SK-N-SH (cell line): ENCODE data around the gene DDI1. TPM values are rescaled to one million over a fixed set of nuclear protein-coding genes. Genes with fewer than 3 reads are reported as not detected.
A peak's percentile ranks its signal among the peaks of the same experiment; 100 is the strongest.

Experiments used
- CTCF ChIA-PET: fragments of 300-600, 350-600 bp; formaldehyde crosslinking; extraction: SDS; loops from one replicate; lab custom pipeline; 2021; lab: Yijun Ruan, JAX
- POLR2A ChIA-PET: fragments of 350-600 bp; sonication (Branson Sonifier 250); formaldehyde crosslinking; extraction: SDS; loops from one replicate; lab custom pipeline; 2020; ENCODE audit warnings: antibody characterized with exemption, inconsistent platforms; lab: Yijun Ruan, JAX
- DNase-seq: peaks from one replicate; pipeline ENCODE4 v3.0.0; 2012
- H2AFZ ChIP-seq: fragments of 200-600 bp; sonication (generic); 2 replicates; pipeline ENCODE4 v1.8.1; 2016; ENCODE audit warnings: antibody characterized with exemption, mild to moderate bottlenecking, low read depth
- H3F3A ChIP-seq: fragments of 200-600 bp; sonication (generic); replicated peaks from 2 replicates; pipeline ENCODE3; 2016; ENCODE audit warnings: antibody characterized with exemption, mild to moderate bottlenecking; ENCODE audit not compliant: insufficient read depth
- H3K27ac ChIP-seq, 2 experiments: fragments of 200-500 bp in 1 of 2; fragments of 200-600 bp in 1 of 2; sonication (Bioruptor generic) in 1 of 2; sonication (generic), shearing (Covaris generic) in 1 of 2; 2 replicates each; pipeline versions ENCODE4 v1.5.1 to v1.6.1; 2014 to 2016; ENCODE audit warnings: low read depth in 2 of 2, inconsistent platforms in 1 of 2, low read length in 1 of 2, mild to moderate bottlenecking in 1 of 2, mixed read lengths in 1 of 2
- H3K27me3 ChIP-seq: fragments of 200-600 bp; sonication (generic), shearing (Covaris generic); 2 replicates; pipeline ENCODE4 v1.6.1; 2016; ENCODE audit warnings: mixed run types; ENCODE audit not compliant: insufficient read depth
- H3K36me3 ChIP-seq, 2 experiments: fragments of 200-500 bp in 1 of 2; fragments of 200-600 bp in 1 of 2; sonication (Bioruptor generic) in 1 of 2; sonication (generic) in 1 of 2; replicated peaks in 1 of 2; 2 replicates each; pipeline versions ENCODE3 to v1.5.1; 2014 to 2016; ENCODE audit warnings: low read length in 1 of 2, mild to moderate bottlenecking in 1 of 2; ENCODE audit not compliant: insufficient read depth in 2 of 2, control insufficient read depth in 1 of 2
- H3K4me1 ChIP-seq, 2 experiments: fragments of 200-500 bp in 1 of 2; fragments of 200-600 bp in 1 of 2; sonication (Bioruptor generic) in 1 of 2; sonication (generic), shearing (Covaris generic) in 1 of 2; 2 replicates each; pipeline versions ENCODE4 v1.5.1 to v1.6.1; 2014 to 2016; ENCODE audit warnings: low read depth in 1 of 2, low read length in 1 of 2, mixed run types in 1 of 2; ENCODE audit not compliant: insufficient read depth in 2 of 2, control insufficient read depth in 1 of 2
- H3K4me2 ChIP-seq: fragments of 200-600 bp; sonication (generic), shearing (Covaris generic); 2 replicates; pipeline ENCODE4 v1.6.1; 2017; ENCODE audit warnings: mixed run types
- H3K4me3 ChIP-seq, 2 experiments: fragments of 200-500 bp in 1 of 2; fragments of 200-600 bp in 1 of 2; sonication (Bioruptor generic) in 1 of 2; sonication (generic), shearing (Covaris generic) in 1 of 2; 2 replicates each; pipeline versions ENCODE4 v1.5.1 to v1.8.1; 2014 to 2016; ENCODE audit warnings: low read depth in 2 of 2, inconsistent platforms in 1 of 2, low read length in 1 of 2, mild to moderate bottlenecking in 1 of 2, mixed read lengths in 1 of 2, moderate library complexity in 1 of 2
- H3K79me2 ChIP-seq: fragments of 200-600 bp; sonication (generic); 2 replicates; pipeline ENCODE4 v1.8.1; 2017; ENCODE audit warnings: mild to moderate bottlenecking; ENCODE audit not compliant: insufficient read depth
- H3K9ac ChIP-seq: fragments of 200-600 bp; sonication (generic); 2 replicates; pipeline ENCODE4 v1.6.1; 2017; ENCODE audit warnings: mixed run types
- H3K9me2 ChIP-seq: fragments of 200-600 bp; sonication (generic); 2 replicates; pipeline ENCODE4 v1.6.1; 2017; ENCODE audit warnings: mixed run types
- H3K9me3 ChIP-seq: fragments of 200-600 bp; sonication (generic); 2 replicates; pipeline ENCODE4 v1.6.1; 2017; ENCODE audit warnings: mixed run types, mild to moderate bottlenecking, moderate library complexity
- H4K20me1 ChIP-seq: fragments of 200-600 bp; sonication (generic); 2 replicates; pipeline ENCODE4 v1.6.1; 2017; ENCODE audit warnings: mild to moderate bottlenecking, mixed run types; ENCODE audit not compliant: insufficient read depth
- FOSL2 ChIP-seq: IDR thresholded peaks from 2 replicates; pipeline ENCODE4 v1.4.0; 2012; ENCODE audit warnings: low read depth, mild to moderate bottlenecking, moderate library complexity, borderline replicate concordance
- JUND ChIP-seq: IDR thresholded peaks from 2 replicates; pipeline ENCODE4 v1.4.0; 2012
- MEF2A ChIP-seq: IDR thresholded peaks from 2 replicates; pipeline ENCODE4 v1.4.0; 2012; ENCODE audit warnings: low read depth, borderline replicate concordance
- RCOR1 ChIP-seq: fragments of 150-350 bp; IDR thresholded peaks from 2 replicates; pipeline ENCODE4 v1.6.1; 2017; ENCODE audit warnings: antibody characterized with exemption, low read length
- RFX5 ChIP-seq: IDR thresholded peaks from 2 replicates; pipeline ENCODE4 v1.6.1; 2012; ENCODE audit warnings: mild to moderate bottlenecking, improper control_type of control experiment, low read length
- TEAD4 ChIP-seq: IDR thresholded peaks from 2 replicates; pipeline ENCODE4 v1.4.0; 2012; ENCODE audit warnings: mild to moderate bottlenecking, borderline replicate concordance; ENCODE audit not compliant: insufficient read depth
- WGBS: methylation state at CpG from one replicate; pipeline ENCODE4 v1.1.6; 2017; ENCODE audit warnings: low lambda C conversion rate; 5-methylcytosine and 5-hydroxymethylcytosine counted together
- polyA plus RNA-seq, 3 experiments: library from polyadenylated mRNA; depleted of rRNA; stranded (reverse); fragments of >200 nt; gene quantifications; 2 replicates each; pipeline ENCODE4 v1.2.3, GENCODE V29; 2012
- TF ChIP-seq, protein P1 (sequence below): IDR thresholded peaks from 2 replicates; pipeline ENCODE4 v1.6.1; 2012; ENCODE audit warnings: mild to moderate bottlenecking, low read depth, low read length, moderate library complexity
- TF ChIP-seq, protein P2 (sequence below): fragments of 200-600 bp; sonication (generic); IDR thresholded peaks from 2 replicates; pipeline ENCODE4 v1.6.1; 2017; ENCODE audit warnings: antibody characterized with exemption, mild to moderate bottlenecking, moderate library complexity
- TF ChIP-seq, protein P3 (sequence below): IDR thresholded peaks from 2 replicates; pipeline ENCODE4 v1.4.0; 2012; ENCODE audit warnings: low read depth

Gene DDI1
- polyA plus RNA-seq, 1 of the 3 experiments (the other 2 are of a cell fraction), result not detected

DNA sequence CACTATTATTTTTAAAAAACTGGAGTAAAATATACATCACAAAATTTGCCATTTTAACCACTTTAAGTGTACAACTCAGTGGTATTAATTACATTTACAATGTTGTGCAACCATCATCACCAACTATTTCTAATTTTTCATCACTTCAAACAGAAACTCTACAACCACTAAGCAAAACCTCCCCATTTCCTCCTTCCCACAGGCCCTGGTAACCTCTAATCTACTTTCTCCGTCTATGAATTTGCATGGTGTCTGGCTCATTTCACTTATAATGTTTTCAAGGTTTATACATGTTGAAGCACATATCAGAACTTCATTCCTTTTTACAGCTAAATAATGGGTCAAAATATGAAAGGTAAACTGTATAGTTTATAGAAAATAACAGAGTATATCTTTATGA is 24.4 kb downstream of the DDI1 start:
- no peaks in the 10 kb centered on the region for H3K79me2 ChIP-seq
- WGBS, result 77% methylated on average over 1 of the region's 1 CpG
- no peak overlapping the region for H3K4me2 ChIP-seq
- no peaks in the 10 kb centered on the region for H3K36me3 ChIP-seq
- H3K27ac ChIP-seq, result peak overlapping the region in 1 of 2 experiments; percentile 90; a peak in 1 of 4 replicates
- no peaks in the 10 kb centered on the region for H3K27me3 ChIP-seq
- no peaks in the 10 kb centered on the region for H3K9me2 ChIP-seq
- DNase-seq, result no peak
- H3F3A ChIP-seq, result no peaks in the 10 kb centered on the region
- H3K9ac ChIP-seq, result no peak overlapping the region
- peaks cover 0 to 9% of the 10 kb centered on the region in 2 experiments; a peak in 2 of 4 replicates for H3K4me1 ChIP-seq
- POLR2A ChIA-PET, result no interaction called here
- no peak for TF ChIP-seq TEAD4
- TF ChIP-seq, protein P1, sequence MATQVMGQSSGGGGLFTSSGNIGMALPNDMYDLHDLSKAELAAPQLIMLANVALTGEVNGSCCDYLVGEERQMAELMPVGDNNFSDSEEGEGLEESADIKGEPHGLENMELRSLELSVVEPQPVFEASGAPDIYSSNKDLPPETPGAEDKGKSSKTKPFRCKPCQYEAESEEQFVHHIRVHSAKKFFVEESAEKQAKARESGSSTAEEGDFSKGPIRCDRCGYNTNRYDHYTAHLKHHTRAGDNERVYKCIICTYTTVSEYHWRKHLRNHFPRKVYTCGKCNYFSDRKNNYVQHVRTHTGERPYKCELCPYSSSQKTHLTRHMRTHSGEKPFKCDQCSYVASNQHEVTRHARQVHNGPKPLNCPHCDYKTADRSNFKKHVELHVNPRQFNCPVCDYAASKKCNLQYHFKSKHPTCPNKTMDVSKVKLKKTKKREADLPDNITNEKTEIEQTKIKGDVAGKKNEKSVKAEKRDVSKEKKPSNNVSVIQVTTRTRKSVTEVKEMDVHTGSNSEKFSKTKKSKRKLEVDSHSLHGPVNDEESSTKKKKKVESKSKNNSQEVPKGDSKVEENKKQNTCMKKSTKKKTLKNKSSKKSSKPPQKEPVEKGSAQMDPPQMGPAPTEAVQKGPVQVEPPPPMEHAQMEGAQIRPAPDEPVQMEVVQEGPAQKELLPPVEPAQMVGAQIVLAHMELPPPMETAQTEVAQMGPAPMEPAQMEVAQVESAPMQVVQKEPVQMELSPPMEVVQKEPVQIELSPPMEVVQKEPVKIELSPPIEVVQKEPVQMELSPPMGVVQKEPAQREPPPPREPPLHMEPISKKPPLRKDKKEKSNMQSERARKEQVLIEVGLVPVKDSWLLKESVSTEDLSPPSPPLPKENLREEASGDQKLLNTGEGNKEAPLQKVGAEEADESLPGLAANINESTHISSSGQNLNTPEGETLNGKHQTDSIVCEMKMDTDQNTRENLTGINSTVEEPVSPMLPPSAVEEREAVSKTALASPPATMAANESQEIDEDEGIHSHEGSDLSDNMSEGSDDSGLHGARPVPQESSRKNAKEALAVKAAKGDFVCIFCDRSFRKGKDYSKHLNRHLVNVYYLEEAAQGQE, result no peak
- no peaks in the 10 kb centered on the region for H4K20me1 ChIP-seq
- H3K9me3 ChIP-seq, result no peaks in the 10 kb centered on the region
- no peak overlapping the region for H2AFZ ChIP-seq
- no peak overlapping the region for H3K4me3 ChIP-seq
- CTCF ChIA-PET, result interaction anchor here (1.0 kb wide), 1 partner anchor 103 kb away, joined by 4 read pairs; the partner anchor contains the start of gene PDGFD

DNA sequence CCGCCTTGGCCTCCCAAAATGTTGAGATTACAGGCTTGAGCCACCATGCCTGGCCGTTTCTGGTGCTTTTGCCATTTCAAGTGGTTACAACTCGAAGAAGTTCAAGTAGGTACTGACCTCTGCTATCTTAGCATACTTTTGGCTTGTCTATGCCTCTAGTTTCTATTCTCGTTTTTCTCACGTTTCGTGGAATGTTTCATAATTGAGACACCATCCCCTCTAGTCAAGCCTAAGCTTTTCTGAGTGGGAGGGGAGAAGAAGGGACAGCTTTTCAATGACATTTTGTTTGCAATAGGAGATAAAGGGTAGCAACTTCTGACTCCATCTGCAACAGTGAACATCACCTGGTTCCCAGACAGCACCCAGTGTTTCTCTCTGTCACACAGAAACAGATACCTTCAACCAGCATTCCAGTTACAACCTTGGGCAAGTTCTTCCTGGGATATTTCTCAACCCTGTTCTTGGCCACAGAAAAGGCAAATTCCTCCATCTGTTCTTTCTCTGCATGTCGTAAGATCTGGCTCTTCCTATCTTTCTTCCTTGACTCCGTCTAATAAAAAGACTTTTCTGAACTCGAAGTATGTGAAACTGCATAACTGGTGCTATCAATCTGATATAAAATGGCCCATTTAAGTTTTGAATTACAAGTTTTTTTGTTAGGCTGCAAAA is 25.5 kb downstream of the DDI1 start:
- Histone ChIP-seq H3K9me3 (no peaks in the 10 kb centered on the region), H3K4me1 (peaks cover 0 to 9% of the 10 kb centered on the region in 2 experiments; a peak in 2 of 4 replicates), H3K27me3 (no peaks in the 10 kb centered on the region), H3K79me2 (no peaks in the 10 kb centered on the region), H3K4me2 (no peak overlapping the region), H3F3A (no peaks in the 10 kb centered on the region), H3K36me3 (no peaks in the 10 kb centered on the region), H3K9me2 (no peaks in the 10 kb centered on the region), H3K9ac (no peak overlapping the region), H3K4me3 (no peak overlapping the region), H2AFZ (no peak overlapping the region), H4K20me1 (no peaks in the 10 kb centered on the region), H3K27ac (no peak overlapping the region)
- TF ChIP-seq MEF2A (no peak), RFX5 (no peak), RCOR1 (no peak), FOSL2 (no peak), JUND (no peak)
- TF ChIP-seq, protein P2, sequence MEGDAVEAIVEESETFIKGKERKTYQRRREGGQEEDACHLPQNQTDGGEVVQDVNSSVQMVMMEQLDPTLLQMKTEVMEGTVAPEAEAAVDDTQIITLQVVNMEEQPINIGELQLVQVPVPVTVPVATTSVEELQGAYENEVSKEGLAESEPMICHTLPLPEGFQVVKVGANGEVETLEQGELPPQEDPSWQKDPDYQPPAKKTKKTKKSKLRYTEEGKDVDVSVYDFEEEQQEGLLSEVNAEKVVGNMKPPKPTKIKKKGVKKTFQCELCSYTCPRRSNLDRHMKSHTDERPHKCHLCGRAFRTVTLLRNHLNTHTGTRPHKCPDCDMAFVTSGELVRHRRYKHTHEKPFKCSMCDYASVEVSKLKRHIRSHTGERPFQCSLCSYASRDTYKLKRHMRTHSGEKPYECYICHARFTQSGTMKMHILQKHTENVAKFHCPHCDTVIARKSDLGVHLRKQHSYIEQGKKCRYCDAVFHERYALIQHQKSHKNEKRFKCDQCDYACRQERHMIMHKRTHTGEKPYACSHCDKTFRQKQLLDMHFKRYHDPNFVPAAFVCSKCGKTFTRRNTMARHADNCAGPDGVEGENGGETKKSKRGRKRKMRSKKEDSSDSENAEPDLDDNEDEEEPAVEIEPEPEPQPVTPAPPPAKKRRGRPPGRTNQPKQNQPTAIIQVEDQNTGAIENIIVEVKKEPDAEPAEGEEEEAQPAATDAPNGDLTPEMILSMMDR, result no peak
- TF ChIP-seq, protein P3, sequence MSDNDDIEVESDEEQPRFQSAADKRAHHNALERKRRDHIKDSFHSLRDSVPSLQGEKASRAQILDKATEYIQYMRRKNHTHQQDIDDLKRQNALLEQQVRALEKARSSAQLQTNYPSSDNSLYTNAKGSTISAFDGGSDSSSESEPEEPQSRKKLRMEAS, result no peak
- POLR2A ChIA-PET, result no interaction called here
- CTCF ChIA-PET, result no interaction called here
- no peak for DNase-seq
- 84% methylated on average over 9 of the region's 9 CpGs for WGBS
